RWPE1 (cell line): ENCODE measurements around the gene USP28.

Experiments used
- CTCF ChIA-PET: fragments of 350-600 bp; sonication (Branson Sonifier 250); formaldehyde crosslinking; extraction: SDS; loops from one replicate; lab custom pipeline; 2021; lab: Yijun Ruan, JAX
- POLR2A ChIA-PET: fragments of 400-600 bp; formaldehyde crosslinking; extraction: SDS; loops from one replicate; lab custom pipeline; 2020; ENCODE audit warnings: antibody characterized with exemption; ENCODE audit not compliant: low non-redundant PET; lab: Yijun Ruan, JAX
- DNase-seq: peaks from one replicate; pipeline ENCODE4 v3.0.0; 2012; ENCODE audit warnings: low spot score
- H3K27ac ChIP-seq: fragments of 450-650 bp; 2 replicates; pipeline ENCODE4 v1.5.1; 2017
- TF ChIP-seq, protein P1 (sequence below): fragments of 450-650 bp; conservative IDR thresholded peaks from 2 replicates; pipeline ENCODE4 v1.5.1; 2017; ENCODE audit warnings: low read depth, mild to moderate bottlenecking

The USP28 gene

DNA sequence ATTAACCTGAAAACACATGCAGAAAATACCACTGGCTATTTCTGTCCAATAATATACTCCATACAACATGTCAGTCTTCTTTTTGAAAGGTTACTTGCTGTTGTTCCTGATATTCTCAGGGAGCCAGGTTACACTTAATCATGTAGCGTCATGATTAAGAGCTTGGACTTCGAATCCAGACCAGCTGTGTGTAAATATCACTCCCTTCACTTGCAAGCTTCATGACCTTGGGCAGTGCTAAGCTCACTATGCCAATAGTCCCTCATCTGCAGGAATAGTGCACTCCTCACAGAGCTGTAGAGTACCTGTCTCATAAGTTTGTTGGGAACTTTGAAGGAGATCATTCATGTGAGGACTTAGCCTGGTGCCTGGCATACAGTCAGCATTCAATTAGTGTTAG lies 31.1 kb upstream of the USP28 start:
- no peak for DNase-seq
- TF ChIP-seq, protein P1, sequence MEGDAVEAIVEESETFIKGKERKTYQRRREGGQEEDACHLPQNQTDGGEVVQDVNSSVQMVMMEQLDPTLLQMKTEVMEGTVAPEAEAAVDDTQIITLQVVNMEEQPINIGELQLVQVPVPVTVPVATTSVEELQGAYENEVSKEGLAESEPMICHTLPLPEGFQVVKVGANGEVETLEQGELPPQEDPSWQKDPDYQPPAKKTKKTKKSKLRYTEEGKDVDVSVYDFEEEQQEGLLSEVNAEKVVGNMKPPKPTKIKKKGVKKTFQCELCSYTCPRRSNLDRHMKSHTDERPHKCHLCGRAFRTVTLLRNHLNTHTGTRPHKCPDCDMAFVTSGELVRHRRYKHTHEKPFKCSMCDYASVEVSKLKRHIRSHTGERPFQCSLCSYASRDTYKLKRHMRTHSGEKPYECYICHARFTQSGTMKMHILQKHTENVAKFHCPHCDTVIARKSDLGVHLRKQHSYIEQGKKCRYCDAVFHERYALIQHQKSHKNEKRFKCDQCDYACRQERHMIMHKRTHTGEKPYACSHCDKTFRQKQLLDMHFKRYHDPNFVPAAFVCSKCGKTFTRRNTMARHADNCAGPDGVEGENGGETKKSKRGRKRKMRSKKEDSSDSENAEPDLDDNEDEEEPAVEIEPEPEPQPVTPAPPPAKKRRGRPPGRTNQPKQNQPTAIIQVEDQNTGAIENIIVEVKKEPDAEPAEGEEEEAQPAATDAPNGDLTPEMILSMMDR = no peak
- no peak overlapping the region for H3K27ac ChIP-seq
- ChIA-PET CTCF (interaction anchor here (1.4 to 1.8 kb wide), 2 partner anchors 10 to 355 kb away, joined by 3 to 10 read pairs; no protein-coding TSS in a partner anchor), POLR2A (no interaction called here)

DNA sequence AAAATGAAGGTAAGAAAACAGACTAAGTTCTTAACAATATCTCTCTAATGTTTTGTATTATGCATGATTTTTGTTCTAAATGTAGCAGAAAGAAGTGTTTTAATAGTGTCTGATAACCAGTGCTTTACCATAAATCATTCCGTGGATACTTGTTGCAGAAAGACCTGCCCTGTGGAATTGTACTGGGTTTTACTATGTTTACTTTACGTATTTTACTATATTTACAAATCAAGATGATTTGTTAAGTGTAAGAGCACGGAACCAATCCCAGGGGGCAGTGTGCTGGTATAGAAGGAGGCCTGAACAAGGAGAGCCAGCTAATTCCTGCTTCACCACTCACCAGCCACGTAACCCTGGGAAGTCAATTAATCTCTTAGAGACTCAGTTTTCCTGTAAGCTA lies 30.7 kb upstream of the USP28 start:
- no peak for DNase-seq
- no peak overlapping the region for H3K27ac ChIP-seq
- ChIA-PET CTCF (interaction anchor here (0.7 to 1.8 kb wide), 3 partner anchors 10 to 540 kb away, joined by 3 to 10 read pairs (median 4); no protein-coding TSS in a partner anchor), POLR2A (no interaction called here)
- TF ChIP-seq, protein P1 = 0 out of 2 replicates have a peak, but pooled peaks have one; percentile 5

DNA sequence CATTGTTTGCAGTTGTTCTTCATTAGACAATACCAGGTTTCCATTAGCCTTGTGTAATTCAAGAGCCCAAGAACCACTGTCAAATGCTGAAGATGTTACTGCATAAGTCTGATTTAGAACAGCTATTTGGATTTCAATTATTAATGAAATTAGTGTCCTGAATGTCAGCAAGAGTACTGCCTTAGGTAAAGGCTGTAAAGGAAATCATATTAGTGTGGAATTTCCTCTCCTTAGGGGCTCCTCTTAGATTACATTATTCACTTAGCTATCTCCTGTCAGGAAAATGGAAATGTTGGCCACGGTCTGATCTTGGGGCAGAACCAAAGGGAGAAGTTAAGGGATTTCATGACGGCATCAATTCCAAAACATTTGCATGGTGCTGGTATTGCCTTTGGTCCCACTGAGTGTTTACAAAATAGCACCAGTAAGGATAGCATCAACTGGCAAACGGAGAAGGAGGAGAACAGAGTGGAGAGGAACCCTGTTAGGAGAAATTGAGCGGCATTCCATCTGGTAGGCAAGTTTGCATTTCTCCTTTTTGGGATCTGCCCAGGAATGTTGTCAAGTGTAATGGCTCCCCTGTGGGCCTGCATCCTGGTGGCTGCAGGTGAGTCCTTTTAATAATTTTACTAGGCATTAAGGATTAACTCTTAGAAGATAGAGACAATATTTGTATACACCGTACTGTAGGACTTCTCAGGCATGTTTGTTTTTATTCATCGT lies 29.2 kb upstream of the USP28 start, which contains the start of gene HTR3B:
HTR3B (plus strand) TSS at position 418 of the 723 bp plus-strand sequence; CDS start at position 556, 138 bp downstream.
- POLR2A ChIA-PET = no interaction called here
- TF ChIP-seq, protein P1 = no peak
- H3K27ac ChIP-seq = no peak within 1 kb of the TSS
- CTCF ChIA-PET = interaction anchor here (0.6 kb wide), 2 partner anchors 414 to 493 kb away, joined by 3 read pairs; no protein-coding TSS in a partner anchor
- DNase-seq = no peak

DNA sequence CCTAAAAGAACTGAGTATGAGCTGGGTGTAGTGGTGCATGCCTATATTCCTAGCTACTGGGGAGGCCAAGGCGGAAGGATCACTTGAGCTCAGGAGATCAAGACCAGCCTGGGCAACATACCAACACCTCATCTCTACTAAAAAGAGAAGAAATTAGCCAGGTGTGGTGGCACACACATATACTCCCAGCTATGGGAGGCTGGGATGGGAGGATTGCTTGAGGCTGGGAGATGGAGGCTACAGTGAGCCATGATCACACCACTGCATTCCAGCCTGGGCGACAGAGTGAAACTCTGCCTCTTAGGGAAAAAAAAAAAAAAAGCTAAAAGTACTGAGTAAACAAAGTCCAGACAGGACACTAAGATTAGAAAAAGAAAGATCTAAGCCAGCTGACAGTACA lies 25.8 kb upstream of the USP28 start:
- TF ChIP-seq, protein P1 = no peak
- CTCF ChIA-PET = interaction anchor here (0.6 kb wide), 2 partner anchors 278 to 290 kb away, joined by 3 to 5 read pairs; no protein-coding TSS in a partner anchor
- POLR2A ChIA-PET = no interaction called here
- H3K27ac ChIP-seq = no peak overlapping the region
- no peak for DNase-seq

DNA sequence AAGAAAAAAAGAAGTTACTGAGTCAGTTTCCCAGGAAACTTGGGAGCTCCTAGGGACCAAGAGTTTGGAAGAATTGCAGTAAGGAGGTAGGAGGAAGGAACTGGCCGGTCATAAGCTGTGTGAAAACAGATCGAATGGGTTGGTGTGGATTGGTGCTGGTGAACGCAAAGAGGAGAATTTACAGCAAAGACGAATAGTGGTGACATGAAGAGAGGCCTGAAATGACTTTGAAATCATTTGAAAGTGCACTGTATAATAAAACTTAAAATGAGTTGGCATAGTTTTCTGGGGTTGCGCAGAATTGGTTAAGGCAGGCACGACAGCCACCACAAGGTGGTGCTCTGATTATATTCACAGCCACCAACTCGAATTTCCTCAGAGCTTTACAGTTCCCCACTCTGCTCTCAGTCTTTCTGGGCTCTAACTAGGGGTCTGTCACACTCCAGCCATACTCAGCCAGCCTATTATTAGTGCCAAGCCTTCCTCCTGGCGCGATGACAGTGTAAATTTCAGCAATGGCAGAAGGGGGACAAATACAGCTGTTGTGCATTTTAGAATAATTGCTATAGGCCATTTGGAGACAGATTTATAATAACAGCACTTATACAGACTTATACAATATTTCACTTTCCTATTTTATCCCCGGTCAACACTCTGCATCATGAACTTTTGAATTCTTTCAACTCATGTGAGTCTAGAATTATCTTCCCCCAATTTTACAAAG lies 20.9 kb upstream of the USP28 start:
- CTCF ChIA-PET = interaction anchor here (0.5 to 3.3 kb wide), 22 partner anchors 9 to 1628 kb away, joined by 3 to 60 read pairs (median 3); partner anchors contain the start of genes HTR3A and USP28
- TF ChIP-seq, protein P1 = peak; percentile 83
- POLR2A ChIA-PET = no interaction called here
- H3K27ac ChIP-seq = no peak overlapping the region
- DNase-seq = peak; percentile 31

DNA sequence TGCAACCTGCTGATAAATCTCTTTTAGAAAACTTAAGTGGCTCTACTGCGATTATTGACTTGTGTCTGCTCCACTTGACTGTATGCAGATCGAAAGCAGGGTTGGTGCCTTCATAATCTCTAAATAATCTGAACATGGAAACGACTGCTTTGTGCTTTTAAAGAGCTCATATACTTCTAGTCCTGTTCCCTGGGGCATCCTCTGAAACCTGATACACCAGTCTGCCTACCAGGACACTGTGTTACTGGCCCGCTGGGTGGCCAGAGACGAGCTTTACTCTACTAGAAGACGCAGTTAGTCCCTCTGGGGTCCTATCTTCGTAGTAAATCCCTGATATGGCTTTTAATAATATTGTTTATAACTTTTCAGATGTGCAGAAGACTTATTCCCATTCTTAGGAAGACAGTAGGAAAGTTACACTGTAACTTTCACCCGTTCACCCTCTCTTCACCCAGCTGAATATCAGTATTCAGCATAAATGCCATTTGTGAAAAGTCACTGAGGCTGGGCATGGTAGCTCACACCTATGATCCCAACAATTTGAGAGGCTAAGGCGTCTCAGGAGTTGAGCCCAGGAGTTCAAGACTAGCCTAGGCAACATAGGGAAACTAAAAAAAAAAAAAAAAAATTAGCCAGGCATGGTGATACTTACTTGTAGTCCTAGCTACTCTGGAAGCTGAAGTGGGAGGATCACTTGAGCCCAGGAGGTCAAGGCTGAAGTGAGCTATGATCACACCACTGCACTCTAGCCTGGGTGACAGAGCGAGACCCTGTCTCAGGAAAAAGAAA lies 20.2 kb upstream of the USP28 start:
- no peak for DNase-seq
- CTCF ChIA-PET = interaction anchor here (0.5 to 3.3 kb wide), 15 partner anchors 8 to 1627 kb away, joined by 3 to 60 read pairs (median 4); partner anchors contain the start of genes HTR3A and USP28
- no peak overlapping the region for H3K27ac ChIP-seq
- POLR2A ChIA-PET = no interaction called here
- TF ChIP-seq, protein P1 = no peak
